Suprapubic skin (tissue), 3 donors: ENCODE measurements around the gene KIAA1328.

Source experiments
- POLR2A ChIP-seq, 2 donors: fragments of 450-650 bp; IDR thresholded peaks; one replicate each; pipeline ENCODE4 v1.6.1; 2017; ENCODE audit warnings: antibody characterized with exemption in 2 of 2, mild to moderate bottlenecking in 2 of 2, moderate library complexity in 2 of 2
- TF ChIP-seq, protein P1 (sequence below), 2 donors: fragments of 200-600 bp in 1 of 2; fragments of 450-650 bp in 1 of 2; sonication (generic) in 1 of 2; IDR thresholded peaks; one replicate each; pipeline ENCODE4 v1.5.1; 2016 to 2019; ENCODE audit warnings: antibody characterized with exemption in 2 of 2, mild to moderate bottlenecking in 1 of 2, moderate library complexity in 1 of 2

DNA sequence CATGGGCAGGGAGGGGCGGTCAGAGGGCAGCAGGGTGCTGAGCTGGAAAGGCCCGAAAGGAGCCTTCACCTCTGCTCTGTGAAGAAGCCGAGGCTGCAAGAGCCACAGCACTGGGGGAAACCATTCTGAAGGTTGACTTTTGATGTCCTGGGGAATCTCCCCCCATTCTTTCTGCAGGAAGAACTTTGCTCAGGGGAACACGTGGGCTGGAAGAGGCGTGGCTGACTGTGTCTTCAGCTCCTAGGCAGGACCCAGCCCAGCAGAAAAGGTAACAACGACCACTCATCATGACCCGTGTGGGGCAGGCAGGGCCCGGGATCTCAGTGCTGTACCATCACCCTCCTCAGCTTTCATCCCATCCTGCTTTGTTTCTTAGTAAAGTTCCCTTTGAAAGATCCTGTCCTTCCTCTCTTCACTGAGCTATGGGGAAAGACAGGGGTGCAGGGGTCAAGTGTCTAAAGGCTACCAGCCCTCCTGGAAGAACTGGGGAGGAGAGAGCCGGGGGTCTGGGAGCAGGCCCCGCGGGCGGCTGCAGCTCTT lies 424.0 kb downstream of the KIAA1328 start:
- TF ChIP-seq, protein P1, sequence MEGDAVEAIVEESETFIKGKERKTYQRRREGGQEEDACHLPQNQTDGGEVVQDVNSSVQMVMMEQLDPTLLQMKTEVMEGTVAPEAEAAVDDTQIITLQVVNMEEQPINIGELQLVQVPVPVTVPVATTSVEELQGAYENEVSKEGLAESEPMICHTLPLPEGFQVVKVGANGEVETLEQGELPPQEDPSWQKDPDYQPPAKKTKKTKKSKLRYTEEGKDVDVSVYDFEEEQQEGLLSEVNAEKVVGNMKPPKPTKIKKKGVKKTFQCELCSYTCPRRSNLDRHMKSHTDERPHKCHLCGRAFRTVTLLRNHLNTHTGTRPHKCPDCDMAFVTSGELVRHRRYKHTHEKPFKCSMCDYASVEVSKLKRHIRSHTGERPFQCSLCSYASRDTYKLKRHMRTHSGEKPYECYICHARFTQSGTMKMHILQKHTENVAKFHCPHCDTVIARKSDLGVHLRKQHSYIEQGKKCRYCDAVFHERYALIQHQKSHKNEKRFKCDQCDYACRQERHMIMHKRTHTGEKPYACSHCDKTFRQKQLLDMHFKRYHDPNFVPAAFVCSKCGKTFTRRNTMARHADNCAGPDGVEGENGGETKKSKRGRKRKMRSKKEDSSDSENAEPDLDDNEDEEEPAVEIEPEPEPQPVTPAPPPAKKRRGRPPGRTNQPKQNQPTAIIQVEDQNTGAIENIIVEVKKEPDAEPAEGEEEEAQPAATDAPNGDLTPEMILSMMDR (IDR thresholded peaks at IDR 0.05) = no peak
- no peak for TF ChIP-seq POLR2A (IDR thresholded peaks at IDR 0.05)
